Measurements from ENCODE around the gene RTP3. TPM values are rescaled to one million over a fixed set of nuclear protein-coding genes. Genes with fewer than 3 reads are reported as not detected.

The RTP3 gene
- polyA plus RNA-seq, 1 donor: 0.14 TPM

DNA sequence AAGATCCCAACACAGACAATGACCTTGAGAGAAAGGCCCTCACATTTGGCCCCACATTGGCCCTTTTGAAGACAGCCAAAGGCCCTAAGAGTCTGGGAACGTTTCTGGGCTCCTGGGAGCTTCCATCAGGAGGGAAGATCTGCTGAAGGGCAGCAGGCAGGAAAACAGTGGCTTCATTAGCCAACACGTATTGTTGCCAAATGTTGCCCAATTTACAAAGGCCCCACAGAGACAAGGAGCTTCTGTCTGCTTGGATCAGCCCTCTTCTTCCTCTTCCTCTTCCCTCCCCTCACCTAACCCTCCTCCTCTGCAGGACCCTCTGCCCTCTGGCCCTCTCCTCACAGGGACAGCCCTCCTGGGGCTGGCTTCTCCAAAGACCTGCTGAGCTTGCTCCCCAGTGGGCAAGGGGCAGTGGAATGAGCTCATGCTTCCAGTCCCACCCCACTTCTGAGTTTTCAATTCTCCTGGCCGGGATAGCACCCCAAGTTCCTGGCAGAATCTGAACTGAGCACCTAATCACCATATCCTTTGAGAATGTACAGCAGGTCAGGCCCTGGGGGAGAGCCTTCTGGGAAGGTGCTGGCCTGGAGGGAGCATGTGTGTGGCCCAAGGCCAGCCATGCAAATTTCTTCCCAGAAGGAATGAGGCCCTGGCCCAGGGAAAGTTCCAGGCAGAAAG, 28.0 kb upstream of the RTP3 start:
- no peak for DNase-seq (ENCODE audit: low read depth)

DNA sequence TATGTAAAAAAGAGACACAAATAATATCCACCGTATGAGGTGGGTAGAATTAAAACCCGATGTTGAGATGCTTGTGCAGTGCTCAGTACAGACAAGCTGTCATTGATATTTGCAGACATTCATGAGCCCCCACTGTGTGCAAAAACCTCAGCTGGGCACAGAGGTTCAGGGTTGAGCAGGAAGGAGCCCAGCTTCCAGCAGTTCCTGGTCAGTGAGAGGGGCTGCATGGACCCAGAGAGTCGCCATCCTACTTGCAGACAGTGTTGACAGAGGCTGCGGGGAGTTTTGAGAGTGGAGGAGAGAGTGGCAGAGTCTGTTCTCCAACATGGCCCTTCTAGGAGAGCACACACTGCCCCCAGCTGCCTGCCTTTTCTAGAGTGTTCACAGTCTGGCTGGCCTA, 26.9 kb upstream of the RTP3 start:
- no peak for DNase-seq (ENCODE audit: low read depth)

DNA sequence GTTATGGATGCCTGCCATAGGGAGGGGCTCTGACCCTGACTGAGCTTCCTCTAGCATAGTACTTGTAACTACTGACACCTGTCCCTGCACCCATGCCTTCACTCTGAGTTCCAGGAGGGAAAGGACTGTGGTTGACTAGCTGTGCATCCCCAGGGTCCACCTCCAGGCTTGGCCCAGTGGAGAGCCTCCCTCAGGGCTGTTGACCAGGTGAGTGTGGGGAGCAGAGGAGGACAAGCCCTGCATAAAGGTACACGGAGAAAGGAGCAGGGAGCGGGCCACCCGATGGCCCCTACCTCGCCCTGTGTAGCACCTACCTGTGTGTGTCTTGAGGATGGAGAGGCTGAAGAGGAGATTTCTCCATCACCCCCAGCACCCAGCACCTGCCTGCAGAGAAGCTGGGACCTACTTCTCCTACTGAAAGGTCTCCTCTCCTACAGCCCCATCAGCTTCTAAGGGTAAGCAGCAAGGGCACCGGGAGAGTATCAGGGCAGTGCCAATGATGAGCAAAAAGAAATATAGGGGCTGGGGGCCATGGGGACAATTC, 26.3 kb upstream of the RTP3 start:
- no peak for DNase-seq (ENCODE audit: low read depth)

DNA sequence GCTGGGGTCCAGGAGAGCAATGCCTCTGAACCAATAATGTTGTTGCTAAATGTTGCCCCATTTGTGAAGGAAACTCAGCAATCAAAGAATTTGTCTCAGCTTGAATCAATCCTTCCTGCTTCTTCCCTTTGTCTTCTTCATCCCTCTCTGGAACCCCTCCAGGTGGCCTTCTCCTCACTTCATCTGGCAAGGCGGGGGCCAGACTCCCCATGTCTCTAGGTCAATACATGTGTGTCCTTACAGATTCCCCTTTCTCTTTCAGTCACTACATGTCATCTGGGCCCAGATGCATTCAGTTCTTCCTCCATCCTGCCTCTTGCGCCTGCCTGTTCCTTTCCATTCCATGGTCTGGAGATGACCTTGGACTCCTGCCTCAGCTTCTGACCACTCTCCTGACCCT, 25.0 kb upstream of the RTP3 start:
- DNase-seq (ENCODE audit: low read depth): no peak

DNA sequence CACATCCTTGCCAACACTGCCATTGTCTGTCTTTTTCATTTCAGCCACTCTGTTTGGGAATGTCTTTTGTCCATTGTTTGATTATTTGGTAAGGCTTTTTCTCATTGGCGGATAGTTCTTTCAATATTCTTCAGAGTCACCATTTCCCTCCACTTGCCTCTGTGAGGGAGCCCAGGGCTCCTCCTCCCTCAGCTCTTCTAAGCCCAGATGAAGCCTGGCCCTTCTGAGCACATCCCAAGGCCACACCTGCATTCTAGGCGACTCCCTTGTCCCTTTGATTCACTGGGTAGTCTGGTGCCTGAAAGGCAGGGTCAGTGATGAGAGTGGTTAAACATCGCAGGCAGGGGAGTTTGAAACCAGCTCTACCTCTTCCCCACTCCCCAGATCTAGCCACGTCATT, 20.6 kb upstream of the RTP3 start:
- no peak for DNase-seq (ENCODE audit: low read depth)

DNA sequence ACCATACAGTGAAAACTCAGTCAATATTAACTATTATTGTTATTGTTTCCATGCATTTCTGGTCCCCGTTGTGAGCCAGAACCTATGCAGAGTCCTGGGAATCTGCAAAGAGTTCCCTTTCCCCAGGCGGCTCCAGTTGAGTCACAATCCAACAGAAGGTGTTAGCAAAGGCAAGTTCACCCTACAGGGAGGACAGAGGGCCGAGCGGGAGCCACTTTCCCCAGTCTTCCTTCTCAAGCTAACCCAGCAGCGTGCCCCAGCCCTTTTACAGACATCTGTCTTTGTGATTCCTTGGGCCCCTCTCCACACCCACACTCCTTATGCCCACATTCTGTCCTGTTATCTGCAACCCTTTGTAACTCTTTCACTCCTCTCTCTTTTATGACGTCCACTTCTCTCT, 20.0 kb upstream of the RTP3 start:
- DNase-seq (ENCODE audit: low read depth): no peak

DNA sequence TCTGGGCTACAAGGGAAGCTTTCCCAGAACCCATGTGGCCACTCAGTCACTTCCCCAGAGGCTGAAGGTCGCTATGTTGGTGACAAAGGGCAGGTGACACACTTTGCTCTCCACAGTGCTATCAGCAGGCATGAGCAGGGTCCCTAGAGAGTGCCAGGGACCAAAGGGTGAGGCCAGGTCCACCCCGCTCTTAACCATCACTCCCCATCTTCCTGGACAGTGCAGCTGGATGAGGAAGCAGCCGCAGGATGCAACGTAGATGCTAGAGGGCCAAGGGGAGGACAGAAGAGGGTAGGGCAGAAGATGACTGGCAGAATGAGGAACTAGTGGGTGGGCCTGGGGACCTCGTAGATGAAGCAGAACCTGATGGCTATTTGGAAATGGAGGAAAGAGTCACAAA, 19.4 kb upstream of the RTP3 start:
- no peak for DNase-seq (ENCODE audit: low read depth)

DNA sequence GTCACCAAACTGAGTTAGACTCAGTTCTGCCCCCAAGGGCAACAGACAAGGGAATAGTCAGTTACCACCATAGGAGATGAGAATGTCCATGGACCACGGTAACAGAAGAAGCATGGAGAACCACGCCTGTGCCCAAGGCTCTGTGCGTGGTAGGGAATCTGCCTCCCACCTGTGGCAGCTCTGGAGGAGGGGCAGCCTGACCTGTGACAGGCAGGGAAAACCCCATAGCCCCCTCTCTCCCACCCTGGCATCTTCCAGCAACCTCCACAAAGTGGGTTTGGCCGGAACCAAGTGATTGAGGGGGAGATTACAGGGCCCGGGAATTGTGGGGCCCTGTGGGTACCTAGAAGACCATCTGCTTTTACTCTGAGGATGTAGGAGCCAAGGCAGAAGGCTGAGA, 18.8 kb upstream of the RTP3 start:
- DNase-seq (ENCODE audit: low read depth): no peak

DNA sequence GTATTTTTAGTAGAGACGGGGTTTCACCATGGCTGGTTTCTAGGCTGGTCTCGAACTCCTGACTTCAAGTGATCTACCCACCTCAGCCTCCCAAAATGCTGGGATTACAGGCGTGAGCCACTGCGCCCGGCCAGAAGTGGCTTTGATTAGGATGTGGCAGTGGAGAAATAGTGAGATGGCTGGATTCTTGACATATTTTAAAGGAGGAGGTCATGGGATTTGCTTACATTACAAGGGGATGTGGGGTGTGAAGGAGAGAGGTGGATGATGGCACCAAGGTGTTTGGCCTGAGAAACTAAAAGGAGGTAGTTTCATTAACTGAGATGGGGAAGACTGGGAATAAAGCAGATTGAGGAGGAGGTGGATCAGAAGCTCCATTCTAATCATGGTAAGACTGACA, 18.1 kb upstream of the RTP3 start:
- DNase-seq (ENCODE audit: low read depth): no peak

DNA sequence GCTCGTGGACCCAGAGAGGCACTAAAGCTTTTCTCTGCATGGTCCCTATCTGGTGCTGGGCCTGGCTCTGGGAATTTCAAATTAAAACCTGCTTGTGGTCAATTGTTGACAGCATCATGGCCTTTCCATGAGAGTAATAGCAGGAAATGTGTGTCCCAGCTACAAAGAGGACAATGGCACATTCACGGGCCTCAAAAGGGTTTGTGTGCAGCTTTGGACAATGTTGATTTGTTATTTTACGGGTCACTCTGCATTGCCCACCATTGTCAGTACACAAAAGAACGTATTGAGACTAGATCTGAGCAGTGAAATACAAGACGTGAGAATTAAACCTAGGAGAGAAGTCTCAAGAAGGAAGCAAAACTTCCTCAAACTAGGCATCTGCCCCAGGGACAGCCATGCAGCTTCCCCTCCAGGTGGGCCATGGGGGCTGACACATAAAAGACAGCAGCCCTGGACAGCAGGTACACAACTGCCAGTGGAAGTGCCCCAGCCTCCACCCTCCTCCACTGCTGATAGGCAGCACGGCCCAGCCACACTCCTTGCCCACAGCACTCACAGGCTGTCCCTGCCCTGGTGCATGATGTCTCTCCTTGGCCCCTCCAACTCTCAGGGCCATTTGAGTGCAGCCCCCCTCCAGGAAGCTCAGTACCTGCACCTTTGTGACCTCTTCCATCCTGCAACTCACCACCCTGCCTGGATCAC, 17.1 kb upstream of the RTP3 start:
- DNase-seq (ENCODE audit: low read depth): no peak

DNA sequence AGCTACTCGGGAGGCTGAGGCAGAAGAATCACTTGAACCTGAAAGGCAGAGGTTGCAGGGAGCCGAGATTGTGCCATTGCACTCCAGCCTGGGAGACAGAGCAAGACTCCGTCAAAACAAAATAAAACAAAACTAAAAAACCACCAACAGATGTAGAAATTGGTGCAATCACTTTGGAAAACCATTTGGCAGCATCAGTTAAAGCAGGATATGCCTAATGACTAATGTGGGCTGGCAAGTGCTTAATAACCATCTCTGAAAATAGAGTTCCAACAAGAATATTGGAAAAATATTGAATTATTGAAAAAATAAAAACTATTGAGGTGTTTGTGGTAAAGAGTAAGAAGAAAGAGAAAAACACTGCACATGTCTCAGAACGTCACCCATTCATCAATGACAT, 16.1 kb upstream of the RTP3 start:
- DNase-seq (ENCODE audit: low read depth): no peak

DNA sequence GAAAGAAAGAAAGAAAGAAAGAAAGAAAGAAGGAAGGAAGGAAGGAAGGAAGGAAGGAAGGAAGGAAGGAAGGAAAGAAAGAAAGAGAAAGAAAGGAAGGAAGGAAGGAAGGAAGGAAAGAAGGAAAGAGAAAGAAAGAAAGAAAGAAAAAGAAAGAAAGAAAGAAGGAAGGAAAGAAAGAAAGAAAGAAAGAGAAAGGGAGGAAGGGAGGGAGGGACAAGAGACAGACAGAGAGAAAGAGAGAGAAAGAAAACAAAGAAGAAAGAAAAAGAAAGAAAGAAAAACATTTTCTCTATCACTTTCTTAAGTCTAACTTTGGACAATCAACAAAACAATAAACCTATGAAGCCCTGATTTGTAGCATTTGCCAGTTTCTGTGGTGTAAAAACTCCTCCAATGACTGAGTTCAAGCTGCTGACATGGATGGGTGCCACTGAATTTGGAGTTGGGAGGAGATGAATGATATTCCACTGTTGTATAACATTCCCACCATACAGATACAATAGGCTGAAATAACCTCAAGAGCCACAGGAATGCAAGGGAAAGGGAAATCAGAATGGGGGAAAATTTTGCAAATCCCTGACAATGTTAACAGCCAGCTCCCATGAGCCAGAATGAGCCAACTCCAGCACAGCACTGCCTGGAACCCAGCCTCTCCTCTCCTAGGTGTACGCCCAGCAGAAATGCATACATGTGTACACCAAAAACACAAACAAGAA, 15.0 kb upstream of the RTP3 start:
- peak; percentile 13 for DNase-seq (ENCODE audit: low read depth)

DNA sequence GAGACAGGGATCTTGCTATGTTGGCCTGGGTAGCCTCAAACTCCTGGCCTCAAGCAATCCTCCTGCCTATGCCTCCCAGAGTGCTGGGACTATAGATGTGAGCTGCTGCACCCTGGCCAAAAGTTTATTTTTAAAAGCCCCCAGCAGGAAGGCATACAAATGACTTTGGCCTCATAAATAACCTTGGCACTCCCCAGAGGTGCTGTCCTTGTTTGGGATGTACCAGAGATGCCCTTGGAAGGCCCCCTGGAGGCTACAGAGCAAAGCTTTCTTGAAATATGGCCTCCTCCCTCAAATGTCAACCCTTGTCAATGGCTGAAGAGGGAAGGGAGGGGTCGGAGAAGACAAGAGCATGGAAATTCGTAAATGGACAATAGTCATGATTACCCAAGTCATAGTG, 14.0 kb upstream of the RTP3 start:
- DNase-seq (ENCODE audit: low read depth): no peak

DNA sequence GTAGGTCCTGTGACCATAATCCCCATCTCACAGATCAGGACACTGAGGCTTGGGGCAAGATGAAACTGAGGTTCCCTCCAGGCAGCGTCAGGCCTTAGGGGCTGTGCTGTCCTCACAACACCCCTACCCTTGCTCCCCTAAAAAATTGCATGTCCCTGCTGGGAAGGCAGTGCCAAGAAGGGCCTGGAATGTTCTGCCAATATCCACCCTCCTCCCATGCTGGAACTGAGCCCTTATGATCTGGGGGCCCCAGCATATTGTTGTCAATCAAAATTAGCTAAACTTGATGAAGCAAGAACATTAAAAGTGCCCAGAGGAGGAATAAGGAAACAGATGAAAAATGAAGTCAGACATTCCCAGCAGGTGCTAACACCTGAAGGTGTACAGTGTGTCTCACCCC, 13.4 kb upstream of the RTP3 start:
- no peak for DNase-seq (ENCODE audit: low read depth)

DNA sequence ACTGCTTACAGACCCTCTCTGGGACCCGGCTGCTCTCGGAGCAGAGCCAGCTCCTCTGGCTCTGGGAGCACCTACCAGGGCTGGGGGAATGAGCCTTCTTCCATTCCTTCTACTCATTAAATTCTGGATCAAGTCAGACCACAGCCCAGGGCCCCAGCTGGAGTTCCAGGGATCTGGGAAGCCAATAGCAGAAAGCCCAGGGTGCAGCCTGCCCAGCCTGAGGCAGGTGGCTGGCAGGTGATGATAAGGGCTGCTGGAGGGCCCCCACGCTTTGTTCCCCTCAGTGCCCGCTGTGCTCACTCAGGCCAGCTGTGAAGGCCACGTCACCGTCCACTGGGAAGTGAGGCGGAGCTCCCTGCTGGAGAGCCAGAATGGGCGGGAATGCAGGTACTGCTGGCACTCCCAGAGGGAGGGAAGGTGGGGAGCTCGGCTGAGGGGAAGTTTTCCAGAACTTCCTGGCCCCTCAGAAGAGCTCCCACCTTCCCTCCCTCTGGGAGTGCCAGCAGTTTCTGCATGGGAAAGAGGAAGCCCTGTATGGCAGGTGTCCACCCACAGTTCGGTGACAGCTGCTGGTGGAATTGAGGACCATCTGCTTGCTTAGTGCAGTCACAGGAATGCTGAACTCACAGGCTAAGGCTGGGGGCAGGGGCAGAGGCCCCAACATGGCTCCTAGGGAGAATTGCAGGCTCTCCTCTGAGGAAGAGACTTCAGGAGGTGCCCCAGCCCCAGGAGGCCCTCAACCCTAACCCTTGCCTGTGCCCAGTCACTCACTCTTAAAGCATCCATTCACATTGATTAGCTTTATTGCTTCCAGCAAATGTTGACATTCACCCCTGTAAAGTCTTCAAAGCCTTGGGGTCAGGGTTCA, 12.6 kb upstream of the RTP3 start:
- no peak for DNase-seq (ENCODE audit: low read depth)

DNA sequence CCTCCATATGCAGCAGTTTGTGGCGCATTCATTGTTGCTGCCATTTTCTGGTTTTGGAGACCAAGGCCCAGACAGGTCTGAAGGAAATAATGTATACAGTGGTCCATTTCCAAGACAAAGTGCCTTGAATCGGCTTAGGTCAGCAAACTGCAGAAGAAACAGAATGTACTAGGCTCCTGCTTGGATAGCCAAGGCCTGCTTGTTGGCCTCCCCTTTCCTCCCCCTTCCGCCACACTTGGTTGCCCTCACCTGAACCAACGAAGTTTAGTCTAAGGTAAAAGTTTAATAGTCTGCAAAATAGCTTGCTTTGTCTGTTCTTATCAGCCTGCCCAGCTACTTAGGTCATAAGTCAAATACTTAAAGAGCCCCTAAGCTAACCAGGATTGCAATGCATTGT, 12.0 kb upstream of the RTP3 start:
- DNase-seq (ENCODE audit: low read depth): no peak

DNA sequence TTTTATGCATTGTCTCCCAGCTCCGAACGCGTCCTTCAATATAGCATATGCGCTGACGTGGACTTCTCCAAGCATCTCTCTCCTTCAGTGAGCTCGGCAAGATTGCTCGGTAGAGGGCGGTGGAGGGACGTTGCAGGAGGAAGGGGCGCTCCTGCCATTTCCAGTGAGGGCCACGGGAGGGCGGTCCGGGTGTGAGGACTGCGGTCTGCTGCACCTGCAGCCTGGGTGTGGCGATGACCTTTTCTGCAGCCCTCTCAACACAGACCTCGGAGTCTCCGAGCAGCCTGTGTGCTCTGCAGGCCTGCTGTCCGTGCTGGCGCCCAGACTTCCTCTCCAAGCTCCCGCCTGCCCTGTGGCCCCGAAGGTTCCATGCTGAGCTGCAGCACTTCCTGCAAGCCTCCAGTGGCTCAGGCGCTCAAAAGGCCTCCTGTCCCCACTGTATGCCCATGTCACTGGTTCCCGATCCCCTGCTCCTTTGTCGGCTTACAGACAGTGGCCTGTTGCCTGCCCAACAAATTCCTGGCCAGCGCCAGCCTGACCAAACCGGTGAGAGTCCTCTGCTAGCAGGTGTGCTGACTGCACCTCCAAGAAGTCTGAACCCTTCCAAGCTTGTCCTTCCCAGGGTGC, 8.9 kb upstream of the RTP3 start:
- DNase-seq (ENCODE audit: low read depth): peak; percentile 57

DNA sequence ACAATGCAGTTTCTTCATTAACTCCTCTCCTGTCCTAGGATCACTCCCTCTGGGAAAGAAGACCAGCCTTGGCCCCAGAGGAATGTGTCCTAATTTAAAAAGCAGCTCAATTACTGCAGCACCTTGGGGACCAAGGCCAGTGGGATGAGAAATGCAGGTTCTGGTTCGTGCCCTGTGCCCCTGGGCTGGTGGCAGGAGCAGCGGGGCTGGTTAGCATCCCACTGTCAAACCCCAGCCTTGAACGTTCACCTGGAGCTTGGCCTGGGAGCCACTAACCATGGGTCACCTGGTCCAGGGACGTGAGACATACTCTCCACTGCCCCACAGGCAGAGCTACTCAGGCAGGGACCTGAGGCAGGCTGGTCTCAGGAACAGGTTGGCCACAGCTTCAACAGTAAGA, 8.4 kb upstream of the RTP3 start:
- DNase-seq (ENCODE audit: low read depth): no peak

DNA sequence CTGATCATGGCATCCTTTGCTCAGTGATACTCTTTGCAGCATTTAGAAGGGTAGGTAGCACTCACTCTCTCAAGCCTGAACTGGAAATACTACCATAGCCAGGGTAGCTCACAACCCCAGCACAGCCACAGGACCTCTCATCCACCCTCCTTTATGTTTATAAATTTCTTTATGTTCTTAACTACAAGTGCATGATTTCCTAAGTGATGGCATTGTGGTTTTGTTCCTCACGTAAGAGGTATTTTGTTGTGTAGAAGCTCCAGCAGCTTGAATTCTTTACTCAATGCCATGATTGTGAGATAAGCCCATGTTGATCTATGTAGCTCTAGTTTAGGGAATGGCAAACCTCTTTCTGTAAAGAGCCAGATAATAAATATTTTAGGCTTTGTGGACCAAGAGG, 7.9 kb upstream of the RTP3 start:
- no peak for DNase-seq (ENCODE audit: low read depth)

DNA sequence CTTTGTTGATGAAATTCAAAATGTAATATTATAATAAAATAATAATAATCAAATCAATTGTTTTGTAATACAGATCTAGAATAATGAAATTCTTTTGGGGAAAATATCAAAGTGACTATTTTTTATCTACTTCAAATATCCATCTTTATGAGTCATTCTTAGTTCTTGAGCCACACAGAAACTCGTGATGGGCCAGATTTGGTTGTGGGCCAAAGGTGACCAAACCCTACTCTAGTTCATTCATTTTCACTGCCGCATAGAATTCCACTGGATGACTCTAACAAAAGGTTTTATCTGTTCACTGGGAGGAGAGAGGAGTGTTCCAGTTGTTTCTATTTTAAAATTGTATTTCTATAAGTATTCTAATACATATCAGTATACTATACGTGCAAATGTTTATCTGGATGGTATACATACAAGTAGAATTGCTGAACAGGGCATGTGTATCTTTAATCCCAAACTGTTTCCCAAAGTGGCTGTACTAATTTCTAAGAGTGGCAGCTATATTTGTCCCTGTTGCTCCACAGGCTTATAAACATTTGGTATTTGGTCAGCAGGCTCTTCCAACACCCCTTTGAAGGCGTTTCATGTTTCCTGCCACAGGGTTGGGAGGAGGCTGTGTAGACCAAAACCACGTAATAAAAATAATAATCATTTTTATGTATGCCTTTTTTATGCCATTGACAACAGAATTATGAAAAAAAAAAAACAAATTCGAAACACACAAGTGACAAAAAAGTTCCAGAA, 7.3 kb upstream of the RTP3 start:
- no peak for DNase-seq (ENCODE audit: low read depth)
